Measurements from ENCODE around the gene PGLYRP3. TPM values are rescaled to one million over a fixed set of nuclear protein-coding genes. Genes with fewer than 3 reads are reported as not detected.

PGLYRP3 gene
- total RNA-seq, 1 donor from 2014 or later = not detected

DNA sequence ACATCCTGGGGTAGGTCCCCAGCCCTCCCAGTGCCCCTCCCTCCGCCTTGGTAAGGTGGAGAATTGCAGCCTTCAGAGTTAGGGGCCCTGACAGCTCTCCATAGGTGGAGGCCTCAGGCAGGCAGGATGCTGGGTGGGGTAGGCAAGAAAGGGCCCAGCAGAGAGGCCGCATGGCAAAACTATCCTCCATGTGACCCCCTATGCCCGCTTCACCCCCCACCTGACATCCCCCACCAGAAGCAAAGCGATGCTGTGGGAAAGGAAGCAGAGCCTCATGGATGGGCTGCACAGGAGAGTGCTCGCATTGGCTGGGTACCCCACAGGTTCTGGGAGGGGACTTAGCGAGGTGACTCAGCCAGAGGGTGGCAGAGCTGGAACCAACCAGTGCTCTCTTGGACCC, 46.5 kb upstream of the PGLYRP3 start:
- Histone ChIP-seq H3K4me1 (peaks cover 17% of the 10 kb centered on the region), H3K27ac (peak overlapping the region; percentile 84), H3K4me3 (peak overlapping the region; percentile 40), H3K27me3 (no peaks in the 10 kb centered on the region), H3K36me3 (no peaks in the 10 kb centered on the region), H3K9me3 (no peaks in the 10 kb centered on the region)
- no peak for ATAC-seq
- intact Hi-C loops (cut with DNase I) = no loop called here
- no peak for TF ChIP-seq CTCF (IDR thresholded peaks at IDR 0.05)
- no peak for DNase-seq

DNA sequence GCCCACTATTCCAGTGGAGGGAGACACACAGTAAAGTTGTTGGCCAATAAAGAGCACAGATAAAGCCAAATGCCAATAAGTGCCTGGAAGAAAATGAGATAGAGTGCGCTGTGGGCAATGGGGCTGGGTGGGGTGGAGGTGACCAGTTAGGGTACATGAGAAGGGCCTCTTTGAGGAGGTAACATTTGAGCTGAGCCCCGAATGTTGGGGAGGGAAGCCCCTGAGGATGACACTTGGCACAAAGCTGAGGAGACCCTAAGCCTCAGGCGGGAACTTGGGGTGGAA, 45.9 kb upstream of the PGLYRP3 start:
- ATAC-seq = no peak
- Histone ChIP-seq H3K36me3 (no peaks in the 10 kb centered on the region), H3K9me3 (no peaks in the 10 kb centered on the region), H3K27me3 (no peaks in the 10 kb centered on the region), H3K4me1 (peaks cover 17% of the 10 kb centered on the region), H3K27ac (peak overlapping the region; percentile 84), H3K4me3 (peak overlapping the region; percentile 40)
- no peak for DNase-seq
- TF ChIP-seq CTCF (IDR thresholded peaks at IDR 0.05) = no peak
- intact Hi-C loops (cut with DNase I) = no loop called here

- peak within 1 kb of the TSS; percentile 40 for H3K4me3 ChIP-seq
Measured at GRCh38 chr1:153357853-153358690, 45.3 kb upstream of the PGLYRP3 start, which contains the start of gene S100A9. S100A9 (plus strand) TSS chr1:153357854; CDS start chr1:153358284, 430 bp downstream.

GRCh38 chr1:153357076-153357852, 44.5 kb upstream of the PGLYRP3 start:
- no peaks in the 10 kb centered on the region for H3K36me3 ChIP-seq
- peak overlapping the region; percentile 40 for H3K4me3 ChIP-seq
- peaks cover 17% of the 10 kb centered on the region for H3K4me1 ChIP-seq
- intact Hi-C loops (cut with DNase I) = no loop called here
- H3K27ac ChIP-seq = peak overlapping the region; percentile 84
- ATAC-seq (peak; percentile 87), DNase-seq (peak; percentile 94)
- no peak for TF ChIP-seq CTCF (IDR thresholded peaks at IDR 0.05)
- no peaks in the 10 kb centered on the region for H3K27me3 ChIP-seq
- H3K9me3 ChIP-seq = no peaks in the 10 kb centered on the region

More at GRCh38 chr1:153357853-153358690, 45.3 kb upstream of the PGLYRP3 start, which contains the start of gene S100A9:
- Histone ChIP-seq H3K27me3 (no peaks in the 10 kb centered on the region), H3K9me3 (no peaks in the 10 kb centered on the region), H3K4me1 (peaks cover 17% of the 10 kb centered on the region), H3K27ac (peak within 1 kb of the TSS; percentile 84), H3K36me3 (no peaks in the 10 kb centered on the region)
- DNase-seq (no peak), ATAC-seq (peak; percentile 1)
- intact Hi-C loops (cut with DNase I) = no loop called here
- no peak for TF ChIP-seq CTCF (IDR thresholded peaks at IDR 0.05)

DNA sequence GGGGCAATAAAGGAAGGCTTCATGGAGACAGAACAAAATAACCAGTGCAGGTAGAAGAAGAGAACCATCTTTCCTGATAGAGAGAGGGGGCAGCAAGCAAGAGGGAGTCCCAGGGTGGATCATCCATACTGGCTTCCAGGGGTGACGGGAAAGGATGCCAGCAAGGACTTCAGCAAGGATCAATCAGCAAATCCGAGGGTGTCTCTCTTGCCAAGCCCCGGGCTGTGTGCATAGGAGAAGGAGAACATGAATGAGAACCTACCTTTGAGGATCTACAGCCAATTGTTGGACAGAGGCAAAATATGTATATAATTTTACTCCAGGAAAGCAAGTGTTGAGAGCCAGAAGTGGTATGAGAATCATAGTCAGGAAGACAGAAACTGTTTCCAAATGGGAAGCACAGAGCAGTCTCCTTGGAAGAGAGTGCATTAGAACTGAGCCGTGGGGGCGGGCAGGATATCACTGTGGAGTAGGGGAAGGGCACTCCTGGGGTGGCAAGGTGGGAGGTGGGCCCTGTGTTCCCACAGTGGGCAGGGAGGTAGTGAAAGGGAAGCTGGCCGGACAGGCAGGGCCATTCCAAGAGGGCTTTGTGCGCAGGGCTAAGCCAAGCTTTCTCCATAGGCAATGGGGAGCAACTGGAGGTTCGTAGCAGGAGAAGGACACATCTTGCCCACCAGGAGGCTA, 43.8 kb upstream of the PGLYRP3 start:
- intact Hi-C loops (cut with DNase I) = no loop called here
- no peak overlapping the region for H3K4me3 ChIP-seq
- no peak for ATAC-seq
- peaks cover 17% of the 10 kb centered on the region for H3K4me1 ChIP-seq
- H3K27ac ChIP-seq = peak overlapping the region; percentile 84
- DNase-seq = no peak
- H3K27me3 ChIP-seq = peaks cover 4% of the 10 kb centered on the region
- no peak for TF ChIP-seq CTCF (IDR thresholded peaks at IDR 0.05)
- no peaks in the 10 kb centered on the region for H3K9me3 ChIP-seq
- no peaks in the 10 kb centered on the region for H3K36me3 ChIP-seq
